ENCODE measurements around the gene AAK1.

AAK1 gene

GRCh38 chr2:69438580-69438979 lies 205.0 kb downstream of the AAK1 start:
- H3K4me3 ChIP-seq (ENCODE audit: low read depth, low read length): no peak overlapping the region
- no peak for TF ChIP-seq CTCF (IDR thresholded peaks at IDR 0.05; ENCODE audit: borderline replicate concordance, insufficient read depth, low read depth, low read length)

- TF ChIP-seq CTCF (IDR thresholded peaks at IDR 0.05; ENCODE audit: borderline replicate concordance, insufficient read depth, low read depth, low read length): no peak
Observed at GRCh38 chr2:69437751-69438154, 205.8 kb downstream of the AAK1 start.

GRCh38 chr2:69436938-69437750 lies 206.4 kb downstream of the AAK1 start, which contains the start of gene NFU1:
TSS of gene NFU1 (minus strand) at chr2:69437435. CDS start at chr2:69437422, 13 bp downstream.
- H3K4me3 ChIP-seq (ENCODE audit: low read depth, low read length): peak within 1 kb of the TSS; percentile 86
- TF ChIP-seq CTCF (IDR thresholded peaks at IDR 0.05; ENCODE audit: borderline replicate concordance, insufficient read depth, low read depth, low read length): peak; percentile 84

More at GRCh38 chr2:69437751-69438154, 205.8 kb downstream of the AAK1 start:
- H3K4me3 ChIP-seq (ENCODE audit: low read depth, low read length): peak overlapping the region; percentile 86

- H3K4me3 ChIP-seq (ENCODE audit: low read depth, low read length): peak overlapping the region; percentile 86
- TF ChIP-seq CTCF (IDR thresholded peaks at IDR 0.05; ENCODE audit: borderline replicate concordance, insufficient read depth, low read depth, low read length): no peak
Observed at GRCh38 chr2:69436596-69436937, 207.0 kb downstream of the AAK1 start.

- TF ChIP-seq CTCF (IDR thresholded peaks at IDR 0.05; ENCODE audit: borderline replicate concordance, insufficient read depth, low read depth, low read length): no peak
- H3K4me3 ChIP-seq (ENCODE audit: low read depth, low read length): no peak overlapping the region
Observed at GRCh38 chr2:69434753-69435152, 208.8 kb downstream of the AAK1 start.

GRCh38 chr2:69429491-69430183 lies 213.9 kb downstream of the AAK1 start:
- no peak overlapping the region for H3K4me3 ChIP-seq (ENCODE audit: low read depth, low read length)
- TF ChIP-seq CTCF (IDR thresholded peaks at IDR 0.05; ENCODE audit: borderline replicate concordance, insufficient read depth, low read depth, low read length): no peak

Data from GM12875 (cell line).